ENCODE measurements around the gene XRN1. TPM values are rescaled to one million over a fixed set of nuclear protein-coding genes. Genes with fewer than 3 reads are reported as not detected.

Gene XRN1
- total and polyA plus RNA-seq, 2 donors (not counting 1 experiment from before 2014, with no cell fraction given) = 6.3 to 91.8 TPM

DNA sequence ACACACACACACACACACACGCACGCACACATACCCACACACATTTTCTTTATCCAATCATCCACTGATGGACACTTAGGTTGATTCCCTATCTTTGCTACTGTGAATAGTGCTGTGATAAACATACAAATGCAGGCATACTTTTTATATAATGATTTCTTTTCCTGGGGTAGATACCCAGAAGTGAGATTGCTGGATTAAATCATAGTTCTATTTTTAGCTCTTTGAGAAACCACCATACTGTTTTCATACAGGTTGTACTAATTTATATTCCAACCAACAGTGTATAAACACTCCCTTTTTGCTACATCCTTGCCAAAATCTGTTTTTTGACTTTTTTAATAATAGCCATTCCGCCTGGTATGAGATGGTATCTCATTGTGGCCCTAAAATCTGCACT is 127.9 kb downstream of the XRN1 start:
- Mint-ChIP-seq H3K27ac (peak overlapping the region; percentile 46), H3K4me1 (no peaks in the 10 kb centered on the region), H3K27me3 (no peaks in the 10 kb centered on the region), H3K9me3 (ENCODE audit: insufficient read depth) (no peaks in the 10 kb centered on the region), H3K4me3 (no peak overlapping the region)
- H3K9ac ChIP-seq (ENCODE audit: low read length) = no peak overlapping the region
- no peak overlapping the region for H2AFZ ChIP-seq (ENCODE audit: insufficient read depth, low read depth, low read length, poor library complexity, severe bottlenecking)
- H4K20me1 ChIP-seq (ENCODE audit: control insufficient read depth, insufficient read depth, low read length, poor library complexity, severe bottlenecking) = no peaks in the 10 kb centered on the region
- H3K4me1 ChIP-seq (ENCODE audit: control insufficient read depth in 2 of 2, insufficient read depth in 2 of 2, low read length in 2 of 2) = no peaks in the 10 kb centered on the region
- CTCF ChIA-PET = no interaction called here
- H3K4me3 ChIP-seq (ENCODE audit: control extremely low read depth in 1 of 5, extremely low read depth in 1 of 5, insufficient read depth in 1 of 5, low read depth in 2 of 5, low read length in 4 of 5) = no peak overlapping the region
- H3K4me2 ChIP-seq (replicated peaks; ENCODE audit: low read depth, low read length, poor library complexity, severe bottlenecking) = no peak overlapping the region
- POLR2A ChIA-PET = no interaction called here
- no CpG with 5 or more reads among the region's 3 CpGs for WGBS (ENCODE audit: insufficient coverage)
- no peak for DNase-seq
- H3K36me3 ChIP-seq (replicated peaks in 1 of 2; ENCODE audit: control extremely low read depth in 1 of 2, control insufficient read depth in 1 of 2, extremely low read depth in 1 of 2, insufficient read depth in 2 of 2, low read length in 1 of 2) = peaks cover under 1 to 12% of the 10 kb centered on the region in 2 experiments
- no peaks in the 10 kb centered on the region for H3K79me2 ChIP-seq (ENCODE audit: control insufficient read depth, insufficient read depth, low read length)
- no peaks in the 10 kb centered on the region for H3K27me3 ChIP-seq (replicated peaks in 1 of 4; ENCODE audit: control extremely low read depth in 1 of 4, control insufficient read depth in 3 of 4, insufficient read depth in 4 of 4, low read length in 3 of 4)
- no peak for TF ChIP-seq EZH2 (IDR thresholded peaks at IDR 0.05; ENCODE audit: borderline replicate concordance, insufficient read depth, low read depth, low read length, poor library complexity, severe bottlenecking)
- TF ChIP-seq, protein P1, sequence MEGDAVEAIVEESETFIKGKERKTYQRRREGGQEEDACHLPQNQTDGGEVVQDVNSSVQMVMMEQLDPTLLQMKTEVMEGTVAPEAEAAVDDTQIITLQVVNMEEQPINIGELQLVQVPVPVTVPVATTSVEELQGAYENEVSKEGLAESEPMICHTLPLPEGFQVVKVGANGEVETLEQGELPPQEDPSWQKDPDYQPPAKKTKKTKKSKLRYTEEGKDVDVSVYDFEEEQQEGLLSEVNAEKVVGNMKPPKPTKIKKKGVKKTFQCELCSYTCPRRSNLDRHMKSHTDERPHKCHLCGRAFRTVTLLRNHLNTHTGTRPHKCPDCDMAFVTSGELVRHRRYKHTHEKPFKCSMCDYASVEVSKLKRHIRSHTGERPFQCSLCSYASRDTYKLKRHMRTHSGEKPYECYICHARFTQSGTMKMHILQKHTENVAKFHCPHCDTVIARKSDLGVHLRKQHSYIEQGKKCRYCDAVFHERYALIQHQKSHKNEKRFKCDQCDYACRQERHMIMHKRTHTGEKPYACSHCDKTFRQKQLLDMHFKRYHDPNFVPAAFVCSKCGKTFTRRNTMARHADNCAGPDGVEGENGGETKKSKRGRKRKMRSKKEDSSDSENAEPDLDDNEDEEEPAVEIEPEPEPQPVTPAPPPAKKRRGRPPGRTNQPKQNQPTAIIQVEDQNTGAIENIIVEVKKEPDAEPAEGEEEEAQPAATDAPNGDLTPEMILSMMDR (IDR thresholded peaks at IDR 0.05) = no peak
- ATAC-seq (ENCODE audit: low read depth) = no peak
- H3K27ac ChIP-seq (ENCODE audit: low read length in 2 of 2) = no peak overlapping the region
- H3K9me3 ChIP-seq (ENCODE audit: control extremely low read depth in 1 of 3, control insufficient read depth in 2 of 3, insufficient read depth in 1 of 3, low read length in 2 of 3) = peaks cover 0 to 2% (median 1%) of the 10 kb centered on the region in 3 donors
- intact Hi-C loops (cut with micrococcal nuclease) = no loop called here

DNA sequence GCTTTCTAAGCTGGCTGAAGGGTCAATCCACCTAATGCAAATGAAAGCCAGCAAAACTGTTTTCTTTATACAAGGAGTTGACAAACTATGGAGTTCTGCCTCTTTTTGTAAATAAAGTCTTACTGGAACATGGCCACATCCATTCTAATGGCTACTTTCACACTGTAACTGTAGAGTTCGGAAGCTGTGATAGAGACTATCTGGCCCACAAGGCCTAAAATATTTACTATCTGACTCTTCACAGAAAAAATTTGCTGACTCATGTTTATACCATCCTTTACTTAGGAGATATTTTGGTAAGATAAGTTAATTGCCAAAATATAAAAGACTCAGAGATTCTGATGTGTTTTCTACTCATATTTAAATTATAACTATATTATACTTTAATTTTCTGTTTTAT is 128.7 kb downstream of the XRN1 start:
- Histone ChIP-seq H3K9me3 (ENCODE audit: control extremely low read depth in 1 of 3, control insufficient read depth in 2 of 3, insufficient read depth in 1 of 3, low read length in 2 of 3) (no peaks in the 10 kb centered on the region), H4K20me1 (ENCODE audit: control insufficient read depth, insufficient read depth, low read length, poor library complexity, severe bottlenecking) (no peaks in the 10 kb centered on the region), H3K4me3 (ENCODE audit: control extremely low read depth in 1 of 5, extremely low read depth in 1 of 5, insufficient read depth in 1 of 5, low read depth in 2 of 5, low read length in 4 of 5) (no peak overlapping the region), H3K36me3 (replicated peaks in 1 of 2; ENCODE audit: control extremely low read depth in 1 of 2, control insufficient read depth in 1 of 2, extremely low read depth in 1 of 2, insufficient read depth in 2 of 2, low read length in 1 of 2) (peaks cover 0 to 12% of the 10 kb centered on the region in 2 experiments), H3K9ac (ENCODE audit: low read length) (no peak overlapping the region), H2AFZ (ENCODE audit: insufficient read depth, low read depth, low read length, poor library complexity, severe bottlenecking) (no peak overlapping the region), H3K4me1 (ENCODE audit: control insufficient read depth in 2 of 2, insufficient read depth in 2 of 2, low read length in 2 of 2) (no peaks in the 10 kb centered on the region), H3K27me3 (replicated peaks in 1 of 4; ENCODE audit: control extremely low read depth in 1 of 4, control insufficient read depth in 3 of 4, insufficient read depth in 4 of 4, low read length in 3 of 4) (no peaks in the 10 kb centered on the region), H3K79me2 (ENCODE audit: control insufficient read depth, insufficient read depth, low read length) (no peaks in the 10 kb centered on the region), H3K4me2 (replicated peaks; ENCODE audit: low read depth, low read length, poor library complexity, severe bottlenecking) (no peak overlapping the region), H3K27ac (ENCODE audit: low read length in 2 of 2) (no peak overlapping the region)
- TF ChIP-seq, protein P1 (IDR thresholded peaks at IDR 0.05) = no peak
- no peak for TF ChIP-seq EZH2 (IDR thresholded peaks at IDR 0.05; ENCODE audit: borderline replicate concordance, insufficient read depth, low read depth, low read length, poor library complexity, severe bottlenecking)
- intact Hi-C loops (cut with micrococcal nuclease) = no loop called here
- DNase-seq (no peak), ATAC-seq (ENCODE audit: low read depth) (no peak)
- ChIA-PET CTCF (interaction anchor here (0.6 kb wide), 1 partner anchor 279 kb away, joined by 3 read pairs; no protein-coding TSS in a partner anchor), POLR2A (no interaction called here)
- Mint-ChIP-seq H3K27ac (no peak overlapping the region), H3K4me3 (no peak overlapping the region), H3K4me1 (no peaks in the 10 kb centered on the region), H3K9me3 (ENCODE audit: insufficient read depth) (no peaks in the 10 kb centered on the region), H3K27me3 (no peaks in the 10 kb centered on the region)
- no CpG with 5 or more reads among the region's 1 CpG for WGBS (ENCODE audit: insufficient coverage)
